Measurements from ENCODE around the gene CD163.

DNA sequence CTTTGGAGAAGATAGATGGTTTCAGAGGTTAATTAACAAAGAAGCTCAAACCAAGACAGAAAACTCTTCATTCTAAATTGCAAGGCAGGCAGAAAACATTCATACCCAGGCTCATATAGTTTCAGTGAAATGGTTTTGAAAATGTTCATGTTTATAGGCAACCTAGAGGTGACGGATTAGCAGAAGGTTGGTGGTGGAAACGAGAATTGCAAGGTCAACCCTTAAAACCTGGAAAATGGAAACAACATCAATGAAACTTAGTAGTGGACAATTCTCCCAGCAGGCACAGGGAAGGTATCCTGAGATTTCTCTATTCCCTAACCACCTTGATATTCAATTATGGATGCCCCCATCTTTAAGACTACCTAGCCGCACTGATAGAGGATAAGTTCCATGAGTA is 965 bp downstream of the CD163 start:
- no peak for TF ChIP-seq POLR2A (IDR thresholded peaks at IDR 0.05; ENCODE audit: low read length)
- no peak for TF ChIP-seq GATA1 (IDR thresholded peaks at IDR 0.05; ENCODE audit: low read depth, low read length)
